ENCODE results near the gene XYLT1.

The XYLT1 gene

GRCh38 chr16:17130733-17131132, 340.0 kb downstream of the XYLT1 start:
- DNase-seq = no peak

DNA sequence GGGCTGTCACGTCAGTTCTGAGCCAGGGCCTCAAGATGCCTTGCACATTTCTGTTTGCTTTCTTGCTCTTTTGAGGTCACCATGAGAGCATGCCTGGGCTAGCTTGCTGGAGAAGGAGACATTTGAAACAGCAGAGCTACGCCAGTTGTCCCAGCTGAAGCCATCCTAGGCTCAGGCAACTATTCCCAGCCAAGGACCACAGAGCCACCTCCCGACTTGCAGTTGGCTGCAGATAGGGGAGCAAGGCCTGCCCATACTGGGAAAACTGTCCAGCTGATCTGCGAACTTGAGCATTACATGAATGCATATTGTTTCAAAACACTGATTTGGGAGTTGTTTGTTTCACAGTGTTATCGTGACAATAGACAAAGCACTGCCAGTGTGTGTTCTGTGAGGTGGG, 340.8 kb downstream of the XYLT1 start:
- DNase-seq = no peak

- DNase-seq = no peak
Measured at GRCh38 chr16:17128791-17129190, 342.0 kb downstream of the XYLT1 start.

- no peak for DNase-seq
Measured at GRCh38 chr16:17126156-17126555, 344.6 kb downstream of the XYLT1 start.

GRCh38 chr16:17125671-17126070, 345.1 kb downstream of the XYLT1 start:
- DNase-seq = no peak

DNA sequence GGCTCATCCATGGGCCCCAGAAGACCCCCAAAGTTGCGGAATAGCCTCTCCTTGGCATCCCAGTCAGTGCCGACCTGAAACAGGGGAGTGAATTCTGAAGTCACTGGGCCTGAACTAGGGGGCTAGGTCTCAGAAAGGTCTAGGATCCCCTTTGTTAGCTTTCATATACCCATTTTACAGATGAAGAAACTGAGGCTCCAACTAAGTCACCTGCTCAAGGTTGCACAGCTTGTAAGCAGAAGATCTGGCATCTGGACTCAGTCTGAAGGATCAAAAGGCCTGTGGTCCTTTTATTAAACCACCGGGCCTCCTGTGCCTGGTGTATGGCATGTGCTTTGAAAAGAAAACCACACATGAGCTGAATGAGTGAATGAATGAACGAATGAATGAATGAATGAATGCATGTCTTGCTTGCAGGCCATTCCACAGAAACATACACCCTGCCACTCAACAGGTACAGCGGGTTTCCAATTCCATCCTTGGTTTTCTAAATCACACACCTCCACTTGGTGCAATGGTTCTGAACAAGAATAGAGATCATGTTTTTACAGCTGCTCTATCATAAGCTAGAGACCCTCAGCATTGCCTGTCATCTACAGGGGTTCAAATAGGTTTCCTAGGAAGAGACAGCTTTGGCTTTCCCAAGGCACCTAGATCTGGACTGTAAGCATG, 352.7 kb downstream of the XYLT1 start:
- DNase-seq = no peak

DNA sequence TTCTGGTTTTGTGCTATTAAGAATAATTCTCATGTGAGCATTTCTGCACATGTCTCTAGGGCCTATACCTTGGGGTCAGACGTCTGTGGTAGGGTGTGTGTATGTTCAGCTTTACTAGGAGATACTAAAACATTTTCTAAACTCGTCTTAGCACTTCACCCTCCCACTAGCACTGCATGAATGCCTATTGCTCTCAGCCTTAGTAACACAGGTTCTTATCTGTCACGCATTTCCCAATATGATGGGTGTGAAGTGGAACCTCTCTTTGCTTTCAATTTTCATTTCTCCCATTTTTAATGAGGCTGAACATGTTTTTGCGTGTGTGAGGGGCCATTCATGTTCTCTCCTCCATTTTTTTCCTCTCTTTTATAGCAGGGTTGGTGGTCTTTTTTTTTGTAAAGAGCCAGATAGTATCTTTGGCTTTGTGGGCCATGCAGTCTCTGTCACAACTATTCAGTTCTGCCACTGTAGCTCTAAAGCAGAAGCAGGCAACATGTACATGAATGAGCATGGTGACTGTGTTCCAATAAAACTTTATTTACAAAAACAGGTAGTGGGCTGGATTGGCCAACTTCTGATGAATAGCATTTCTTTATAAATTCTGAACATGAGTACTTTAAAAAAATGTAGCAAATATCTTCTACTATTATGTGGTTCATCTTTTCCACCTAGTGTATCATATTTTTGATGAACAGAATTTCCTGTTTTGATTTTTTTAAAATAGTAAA, 354.0 kb downstream of the XYLT1 start:
- DNase-seq = no peak

- no peak for DNase-seq
Measured at GRCh38 chr16:17109413-17109812, 361.3 kb downstream of the XYLT1 start.

- DNase-seq = no peak
Measured at GRCh38 chr16:17108596-17108995, 362.2 kb downstream of the XYLT1 start.

DNA sequence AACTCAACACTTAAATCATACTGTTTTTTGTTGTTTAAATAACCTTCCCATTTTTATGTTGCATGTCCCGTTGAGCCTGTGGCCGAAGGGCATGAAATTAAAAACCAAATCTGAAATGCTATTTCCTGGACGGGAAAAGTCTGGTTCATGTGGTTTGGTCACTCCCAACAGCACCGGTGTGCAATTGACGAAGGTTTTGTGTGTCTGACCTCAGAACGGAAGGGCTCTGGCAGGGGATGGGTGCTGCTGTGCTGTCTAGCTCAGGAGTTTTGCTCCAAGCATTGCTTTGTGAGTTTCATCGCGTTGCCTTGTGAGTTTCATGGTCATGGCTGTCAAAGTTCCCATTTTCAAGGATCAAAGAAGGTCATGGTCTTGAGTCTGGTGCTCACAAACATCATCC, 363.3 kb downstream of the XYLT1 start:
- no peak for DNase-seq

DNA sequence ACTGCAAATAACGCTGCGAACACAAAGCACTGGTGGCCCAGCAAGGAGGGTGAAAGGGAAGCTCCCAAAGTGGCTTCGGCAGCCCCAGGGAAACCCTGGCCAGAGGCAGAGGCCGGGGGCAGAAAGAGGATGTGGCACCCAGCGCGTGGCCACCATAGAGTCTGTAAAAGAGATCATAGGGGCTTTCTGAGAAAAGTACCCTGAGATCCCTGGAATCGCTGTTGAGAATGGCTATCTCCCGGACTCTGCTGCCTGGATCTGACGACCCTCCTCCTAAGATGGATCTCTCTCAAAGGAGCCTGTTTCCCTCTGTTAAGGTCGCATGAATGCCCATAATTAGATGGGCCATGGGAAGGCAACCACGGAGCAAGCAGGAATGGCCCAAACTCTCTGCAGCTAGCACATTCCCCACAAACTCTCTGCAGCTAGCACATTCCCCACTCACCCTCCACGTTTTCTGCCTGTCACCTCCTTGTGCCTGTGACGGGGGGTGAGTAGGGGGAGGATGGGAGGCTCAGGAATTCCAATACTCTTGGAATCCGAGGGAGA, 364.4 kb downstream of the XYLT1 start:
- DNase-seq = no peak

- no peak for DNase-seq
Measured at GRCh38 chr16:17105239-17105797, 365.4 kb downstream of the XYLT1 start.

GRCh38 chr16:17104654-17105053, 366.1 kb downstream of the XYLT1 start:
- DNase-seq = no peak

DNA sequence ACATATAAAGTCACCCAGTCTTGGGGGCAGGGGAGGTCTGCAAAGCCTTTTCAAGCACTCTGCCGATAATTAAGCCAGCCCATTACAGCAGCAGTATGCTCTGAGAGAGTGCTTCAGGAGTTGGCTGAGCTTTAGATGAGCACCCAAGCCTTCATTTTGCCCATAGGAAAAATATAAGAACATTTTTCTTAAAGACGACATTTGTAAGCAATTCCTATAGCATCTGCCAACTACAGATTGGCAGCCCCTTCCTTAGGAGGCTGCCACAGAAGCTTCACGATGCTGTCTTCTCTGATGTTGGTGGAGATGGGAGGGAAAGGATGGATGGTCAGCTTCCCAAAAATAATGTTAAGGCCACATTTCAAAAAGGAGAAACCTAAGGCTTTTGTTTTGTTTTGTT, 367.5 kb downstream of the XYLT1 start:
- no peak for DNase-seq

DNA sequence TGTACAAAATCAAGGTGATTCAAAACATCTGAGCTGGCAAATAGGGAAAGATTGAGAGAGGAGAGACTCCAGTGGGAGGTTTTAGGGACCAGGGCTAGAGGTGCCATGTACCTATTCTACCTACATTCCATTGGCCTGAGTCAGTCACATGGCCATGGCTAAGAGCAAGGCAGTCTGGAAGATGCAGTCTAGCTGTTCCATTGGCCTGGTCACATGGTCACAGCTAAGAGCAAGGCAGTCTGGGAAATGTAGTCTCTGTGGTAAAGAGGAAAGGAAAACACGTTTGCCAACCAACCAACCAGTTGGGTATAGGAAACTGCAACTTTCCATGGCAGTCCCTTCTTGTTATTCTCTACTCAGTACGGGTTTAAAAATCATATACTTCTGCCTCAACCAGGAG, 369.1 kb downstream of the XYLT1 start:
- DNase-seq = no peak

DNA sequence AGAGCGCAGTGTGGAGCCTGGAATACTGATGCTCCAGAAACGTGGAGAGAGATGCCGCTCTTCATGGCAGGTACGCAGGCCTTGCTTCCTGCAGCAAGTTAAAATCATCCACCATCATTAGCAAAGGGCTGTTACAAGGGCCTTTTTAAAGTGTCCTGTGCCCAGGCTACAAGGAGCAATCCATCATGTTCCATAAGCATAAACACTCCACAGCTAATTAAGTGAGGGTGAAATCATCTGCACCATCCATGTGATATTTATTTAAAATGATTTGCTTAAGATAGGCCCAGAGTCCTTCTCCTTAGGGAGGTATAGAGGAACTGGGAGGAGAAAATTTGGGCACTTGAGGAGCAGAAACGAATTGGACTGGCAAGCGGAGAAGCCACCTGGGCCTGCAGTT, 372.1 kb downstream of the XYLT1 start:
- peak in 2 of 3 experiments; percentile 4 to 16 for DNase-seq

- DNase-seq = no peak
Measured at GRCh38 chr16:17084130-17084529, 386.6 kb downstream of the XYLT1 start.

DNA sequence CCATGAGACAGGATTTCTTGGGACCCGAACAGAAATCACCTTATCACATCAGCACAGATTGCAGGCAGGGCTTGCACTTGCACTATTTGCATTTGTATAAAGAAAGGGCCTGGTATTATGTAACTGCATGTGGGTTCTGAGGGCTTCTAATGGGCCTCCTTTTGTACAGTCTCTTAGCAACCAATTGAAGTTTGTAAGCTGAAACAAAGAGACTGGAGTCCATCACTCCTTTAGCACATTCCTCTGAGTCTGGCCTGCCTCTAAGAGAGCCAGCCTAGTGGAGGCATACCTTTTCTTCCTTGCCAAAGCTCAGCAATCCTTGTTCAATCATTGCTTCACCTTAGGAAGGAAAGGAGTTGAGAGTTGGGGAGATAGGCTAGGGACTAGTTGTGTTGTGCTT, 387.1 kb downstream of the XYLT1 start:
- peak; percentile 5 to 77 (median 68) for DNase-seq

DNA sequence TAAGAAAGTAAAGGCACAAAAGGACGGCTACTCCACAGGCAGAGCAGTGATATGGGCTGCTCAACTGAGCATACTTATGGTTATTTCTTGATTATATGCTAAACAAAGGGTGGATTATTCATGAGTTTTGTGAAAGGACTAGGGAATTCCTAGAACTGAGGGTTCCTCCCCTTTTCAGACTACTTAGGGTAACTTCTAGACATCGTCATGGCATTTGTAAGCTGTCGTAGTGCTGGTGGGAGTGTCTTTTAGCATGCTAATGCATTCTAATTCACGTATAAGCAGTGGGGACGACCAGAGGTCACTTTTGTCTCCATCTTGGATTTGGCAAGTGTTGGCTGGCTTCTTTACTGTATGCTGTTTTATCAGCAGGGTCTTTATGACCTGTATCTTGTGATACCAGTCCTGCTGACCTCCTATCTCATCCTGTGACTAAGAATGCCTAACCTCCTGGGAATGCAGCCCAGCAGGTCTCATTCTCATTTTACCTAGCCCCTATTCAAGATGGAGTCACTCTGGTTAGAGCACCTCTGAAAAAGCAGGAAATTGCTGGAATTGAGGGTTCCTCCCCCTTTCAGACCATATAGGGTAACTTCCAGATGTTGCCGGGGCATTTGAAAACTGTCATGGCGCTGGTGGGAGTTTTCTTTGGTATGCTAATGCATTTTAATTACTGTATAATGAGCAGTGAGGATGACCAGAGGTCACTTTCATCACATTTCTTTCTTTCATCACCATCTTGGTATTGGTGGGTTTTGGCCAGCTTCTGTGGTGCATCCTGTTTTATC, 388.5 kb downstream of the XYLT1 start:
- no peak for DNase-seq

DNA sequence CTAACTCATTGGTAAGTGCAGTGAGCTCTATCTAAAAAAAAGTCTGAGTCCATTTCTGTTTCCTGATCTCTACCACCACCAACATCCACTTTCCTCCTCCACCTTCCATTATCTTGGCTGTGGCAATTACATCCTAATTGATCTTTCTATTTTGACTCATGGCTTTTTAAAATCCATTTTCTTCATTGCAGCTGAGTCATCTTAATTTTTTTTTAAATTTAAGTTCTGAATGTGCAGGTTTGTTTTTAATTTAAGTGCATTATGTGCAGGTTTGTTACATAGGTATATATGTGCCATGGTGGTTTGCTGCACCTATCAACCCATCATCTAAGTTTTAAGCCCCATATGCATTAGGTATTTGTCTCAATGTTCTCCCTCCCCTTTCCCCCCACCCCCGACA, 390.7 kb downstream of the XYLT1 start:
- DNase-seq = no peak

- no peak for DNase-seq
Measured at GRCh38 chr16:17078931-17079631, 391.7 kb downstream of the XYLT1 start.

- no peak for DNase-seq
Measured at GRCh38 chr16:17076818-17077498, 393.8 kb downstream of the XYLT1 start.

Data from NCI-H1417 (cell line).